Parathyroid adenoma (tissue), 2 donors: ENCODE results near the gene MRPL18.

Experiments used
- H2AFZ ChIP-seq: fragments of 300-600 bp; sonication (generic); one replicate; pipeline ENCODE4 v1.7.0; 2017; ENCODE audit warnings: antibody characterized with exemption, mild to moderate bottlenecking
- H3K27ac ChIP-seq: fragments of 300-600 bp; sonication (generic); one replicate; pipeline ENCODE4 v1.7.0; 2017
- H3K27me3 ChIP-seq: fragments of 300-600 bp; sonication (generic); one replicate; pipeline ENCODE4 v1.7.0; 2017; ENCODE audit warnings: low read length; ENCODE audit not compliant: control insufficient read depth, insufficient read depth
- H3K36me3 ChIP-seq: fragments of 300-600 bp; sonication (generic); one replicate; pipeline ENCODE4 v1.7.0; 2017; ENCODE audit warnings: low read length; ENCODE audit not compliant: control insufficient read depth, insufficient read depth
- H3K4me1 ChIP-seq: fragments of 300-600 bp; sonication (generic); one replicate; pipeline ENCODE4 v1.7.0; 2017; ENCODE audit warnings: control low read depth
- H3K4me2 ChIP-seq: fragments of 300-600 bp; sonication (generic); one replicate; pipeline ENCODE4 v1.7.0; 2017; ENCODE audit warnings: low read length
- H3K4me3 ChIP-seq: fragments of 300-600 bp; sonication (generic); one replicate; pipeline ENCODE4 v1.7.0; 2017; ENCODE audit warnings: low read depth, low read length
- H3K79me2 ChIP-seq: fragments of 300-600 bp; sonication (generic); one replicate; pipeline ENCODE4 v1.7.0; 2017; ENCODE audit warnings: control low read depth
- H3K9ac ChIP-seq: fragments of 300-600 bp; sonication (generic); one replicate; pipeline ENCODE4 v1.7.0; 2017; ENCODE audit warnings: mild to moderate bottlenecking
- H3K9me3 ChIP-seq: fragments of 300-600 bp; sonication (generic); one replicate; pipeline ENCODE4 v1.7.0; 2017; ENCODE audit warnings: low read length; ENCODE audit not compliant: control insufficient read depth
- TF ChIP-seq, protein P1 (sequence below): fragments of 300-600 bp; sonication (generic); IDR thresholded peaks from one replicate; pipeline ENCODE4 v1.7.0; 2017; ENCODE audit warnings: antibody characterized with exemption, mild to moderate bottlenecking
- donor health status: primary hyperparathyroidism.

MRPL18 gene

DNA sequence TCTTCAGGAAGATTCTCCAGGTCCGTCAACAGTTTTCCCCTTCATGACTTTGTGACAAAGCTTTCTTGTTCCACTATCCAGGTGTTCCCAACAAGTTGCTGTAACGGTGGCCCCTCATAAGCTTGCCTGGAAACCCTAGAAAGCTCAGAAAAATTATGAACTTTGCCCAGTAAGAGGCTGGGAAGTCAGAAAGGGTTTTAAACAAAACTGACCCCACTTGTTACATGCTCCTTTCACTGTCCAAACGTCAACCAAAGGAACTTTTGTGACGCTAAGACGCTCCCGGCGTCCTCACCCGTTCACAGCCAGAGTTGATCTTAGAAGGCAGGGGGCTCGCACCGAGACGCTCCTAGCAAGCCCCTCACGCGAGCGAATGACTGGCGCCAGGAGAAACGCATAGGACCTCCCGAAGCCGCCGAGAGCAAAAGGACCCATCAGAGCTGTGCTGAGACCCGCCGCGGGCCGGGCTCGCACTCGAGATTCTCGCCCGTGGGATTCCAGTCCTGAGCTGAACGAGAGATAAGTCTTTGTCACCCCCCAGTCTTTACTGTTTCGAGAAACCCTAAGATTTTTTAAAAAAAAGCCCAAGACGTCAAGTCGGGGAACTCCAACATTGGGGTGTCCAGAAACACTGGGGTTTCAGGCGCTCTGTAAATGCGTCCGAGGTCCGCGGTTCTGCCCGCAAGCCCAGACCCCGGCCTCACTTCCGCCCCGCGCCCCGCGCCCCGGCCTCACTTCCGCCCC, 29.0 kb upstream of the MRPL18 start:
- no peaks in the 10 kb centered on the region for H3K27me3 ChIP-seq
- no peak overlapping the region for H3K9ac ChIP-seq
- peaks cover 3% of the 10 kb centered on the region for H3K4me1 ChIP-seq
- peaks cover 4% of the 10 kb centered on the region for H3K79me2 ChIP-seq
- peak overlapping the region; percentile 87 for H2AFZ ChIP-seq
- H3K9me3 ChIP-seq, result no peaks in the 10 kb centered on the region
- H3K27ac ChIP-seq, result peak overlapping the region; percentile 92
- peak overlapping the region; percentile 99 for H3K4me3 ChIP-seq
- TF ChIP-seq, protein P1, sequence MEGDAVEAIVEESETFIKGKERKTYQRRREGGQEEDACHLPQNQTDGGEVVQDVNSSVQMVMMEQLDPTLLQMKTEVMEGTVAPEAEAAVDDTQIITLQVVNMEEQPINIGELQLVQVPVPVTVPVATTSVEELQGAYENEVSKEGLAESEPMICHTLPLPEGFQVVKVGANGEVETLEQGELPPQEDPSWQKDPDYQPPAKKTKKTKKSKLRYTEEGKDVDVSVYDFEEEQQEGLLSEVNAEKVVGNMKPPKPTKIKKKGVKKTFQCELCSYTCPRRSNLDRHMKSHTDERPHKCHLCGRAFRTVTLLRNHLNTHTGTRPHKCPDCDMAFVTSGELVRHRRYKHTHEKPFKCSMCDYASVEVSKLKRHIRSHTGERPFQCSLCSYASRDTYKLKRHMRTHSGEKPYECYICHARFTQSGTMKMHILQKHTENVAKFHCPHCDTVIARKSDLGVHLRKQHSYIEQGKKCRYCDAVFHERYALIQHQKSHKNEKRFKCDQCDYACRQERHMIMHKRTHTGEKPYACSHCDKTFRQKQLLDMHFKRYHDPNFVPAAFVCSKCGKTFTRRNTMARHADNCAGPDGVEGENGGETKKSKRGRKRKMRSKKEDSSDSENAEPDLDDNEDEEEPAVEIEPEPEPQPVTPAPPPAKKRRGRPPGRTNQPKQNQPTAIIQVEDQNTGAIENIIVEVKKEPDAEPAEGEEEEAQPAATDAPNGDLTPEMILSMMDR, result no peak
- H3K4me2 ChIP-seq, result peak overlapping the region; percentile 98
- H3K36me3 ChIP-seq, result no peaks in the 10 kb centered on the region

DNA sequence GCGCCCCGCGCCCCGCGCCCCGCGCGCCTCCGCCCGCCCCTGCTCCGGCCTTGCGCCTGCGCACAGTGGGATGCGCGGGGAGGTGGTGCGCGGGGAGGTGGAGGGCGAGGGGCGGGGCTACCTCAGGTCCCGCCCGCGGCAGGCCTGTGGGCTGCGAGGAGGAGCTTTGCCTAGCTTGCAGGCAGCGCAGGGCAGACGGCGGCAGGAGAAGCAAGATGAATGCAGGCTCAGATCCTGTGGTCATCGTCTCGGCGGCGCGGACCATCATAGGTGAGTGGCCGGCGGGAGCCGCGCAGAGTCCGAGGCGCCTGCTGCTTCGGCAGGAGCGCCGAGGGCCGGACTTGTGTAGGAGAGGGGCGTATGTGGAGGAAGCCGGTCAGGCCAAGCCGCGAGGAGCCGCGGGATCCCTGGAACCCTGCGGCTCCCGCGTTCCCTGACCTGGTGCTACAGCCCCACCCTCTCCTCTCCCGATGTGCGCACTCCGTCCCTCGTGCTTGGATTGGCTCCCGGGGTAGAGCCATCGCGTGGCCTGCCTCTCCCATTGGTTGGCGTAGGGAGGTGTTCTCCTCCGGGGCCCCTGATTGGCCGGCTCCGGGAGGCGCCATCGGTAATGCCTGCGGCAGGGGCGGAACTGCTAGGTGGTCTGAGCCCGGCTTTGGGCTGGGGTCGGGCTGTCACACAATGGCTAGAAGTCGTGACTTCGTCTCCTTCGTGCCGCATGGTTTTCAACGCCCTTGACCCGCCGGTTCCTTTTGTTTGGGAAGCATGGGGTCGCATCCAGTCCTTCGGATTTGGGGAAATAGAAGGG, 28.2 kb upstream of the MRPL18 start, which contains the start of gene ACAT2:
Gene ACAT2, plus strand, starts transcription at position 173 of the 808 bp plus-strand sequence. Its CDS starts 43 bp downstream, at position 216.
- TF ChIP-seq, protein P1, result no peak
- peaks cover 3% of the 10 kb centered on the region for H3K4me1 ChIP-seq
- peak within 1 kb of the TSS; percentile 99 for H3K4me3 ChIP-seq
- H3K4me2 ChIP-seq, result peak within 1 kb of the TSS; percentile 98
- H2AFZ ChIP-seq, result peak within 1 kb of the TSS; percentile 100
- no peaks in the 10 kb centered on the region for H3K27me3 ChIP-seq
- no peaks in the 10 kb centered on the region for H3K36me3 ChIP-seq
- H3K27ac ChIP-seq, result peak within 1 kb of the TSS; percentile 92
- H3K9ac ChIP-seq, result peak within 1 kb of the TSS; percentile 51
- H3K79me2 ChIP-seq, result peaks cover 4% of the 10 kb centered on the region
- H3K9me3 ChIP-seq, result no peaks in the 10 kb centered on the region

- H2AFZ ChIP-seq, result peak overlapping the region; percentile 100
- peak overlapping the region; percentile 92 for H3K27ac ChIP-seq
- H3K27me3 ChIP-seq, result no peaks in the 10 kb centered on the region
- H3K9me3 ChIP-seq, result no peaks in the 10 kb centered on the region
- H3K79me2 ChIP-seq, result peaks cover 4% of the 10 kb centered on the region
- peaks cover 3% of the 10 kb centered on the region for H3K4me1 ChIP-seq
- no peak overlapping the region for H3K9ac ChIP-seq
- TF ChIP-seq, protein P1, result no peak
- no peaks in the 10 kb centered on the region for H3K36me3 ChIP-seq
- H3K4me3 ChIP-seq, result peak overlapping the region; percentile 99
- peak overlapping the region; percentile 98 for H3K4me2 ChIP-seq
These were observed 27.5 kb upstream of the MRPL18 start for GRCh38 chr6:159762681-159763293.

DNA sequence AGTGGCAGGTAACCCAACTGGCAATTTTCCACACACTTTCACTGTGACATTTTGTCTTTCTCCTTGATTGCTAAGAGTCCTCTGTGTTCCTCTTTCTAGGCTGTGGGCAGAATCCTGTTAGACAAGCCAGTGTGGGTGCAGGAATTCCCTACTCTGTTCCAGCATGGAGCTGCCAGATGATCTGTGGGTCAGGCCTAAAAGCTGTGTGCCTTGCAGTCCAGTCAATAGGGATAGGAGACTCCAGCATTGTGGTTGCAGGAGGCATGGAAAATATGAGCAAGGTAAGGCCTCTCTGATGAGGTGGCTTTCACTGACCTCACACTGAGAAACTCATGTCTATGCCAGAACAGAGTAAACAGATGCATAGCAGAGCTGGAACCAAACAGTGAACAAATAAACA, 23.4 kb upstream of the MRPL18 start:
- H3K27ac ChIP-seq, result no peak overlapping the region
- H3K4me2 ChIP-seq, result no peak overlapping the region
- TF ChIP-seq, protein P1, result no peak
- no peak overlapping the region for H3K9ac ChIP-seq
- H2AFZ ChIP-seq, result no peak overlapping the region
- no peaks in the 10 kb centered on the region for H3K36me3 ChIP-seq
- no peaks in the 10 kb centered on the region for H3K9me3 ChIP-seq
- H3K27me3 ChIP-seq, result no peaks in the 10 kb centered on the region
- no peaks in the 10 kb centered on the region for H3K79me2 ChIP-seq
- H3K4me1 ChIP-seq, result peaks cover 3% of the 10 kb centered on the region
- no peak overlapping the region for H3K4me3 ChIP-seq
